ENCODE data around the gene SMPD3. TPM values are rescaled to one million over a fixed set of nuclear protein-coding genes. Genes with fewer than 3 reads are reported as not detected.

The SMPD3 gene
- total and polyA plus RNA-seq, 4 donors: 1.7 to 13.9 (median 5.0) TPM

DNA sequence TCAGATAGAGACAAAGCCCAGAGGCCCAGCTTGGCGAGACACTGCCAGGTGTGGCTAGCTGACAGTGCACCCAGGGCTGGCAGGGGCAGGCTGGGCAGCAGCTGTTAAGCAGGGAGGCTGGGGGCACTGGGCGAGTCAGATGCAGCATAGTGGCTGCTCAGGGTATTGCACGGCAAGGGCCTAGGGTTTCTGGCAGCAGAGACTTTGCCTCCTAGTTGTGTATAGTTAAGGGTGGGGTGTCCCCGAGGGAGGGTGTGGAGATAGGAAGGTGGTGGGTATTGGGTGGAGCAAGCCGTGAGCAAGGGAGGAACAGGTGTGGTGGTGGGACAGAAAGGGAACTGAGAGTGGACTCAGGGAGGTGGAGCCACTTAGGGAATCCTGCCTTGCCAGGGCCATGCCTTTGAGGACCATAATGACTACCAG, 66.0 kb downstream of the SMPD3 start:
- Histone ChIP-seq H3K4me1 (ENCODE audit: control insufficient read depth in 5 of 5, insufficient read depth in 5 of 5, low read length in 5 of 5) (peaks cover 0 to 4% (median 0%) of the 10 kb centered on the region in 5 donors), H3K4me3 (no peak overlapping the region), H3K27me3 (ENCODE audit: control insufficient read depth in 3 of 3, insufficient read depth in 3 of 3, low read length in 2 of 3) (no peaks in the 10 kb centered on the region), H3K36me3 (ENCODE audit: control insufficient read depth in 4 of 4, insufficient read depth in 4 of 4, low read length in 4 of 4) (no peaks in the 10 kb centered on the region), H3K9ac (ENCODE audit: insufficient read depth in 1 of 2, low read length in 2 of 2) (no peak overlapping the region), H3K27ac (ENCODE audit: low read depth in 1 of 2, low read length in 1 of 2) (no peak overlapping the region), H3K9me3 (ENCODE audit: control insufficient read depth in 4 of 4, insufficient read depth in 3 of 4, low read length in 3 of 4) (no peaks in the 10 kb centered on the region)
- DNase-seq (no peak), ATAC-seq (ENCODE audit: insufficient read depth, low FRiP score) (no peak)
- WGBS, 2 donors: 74 to 82% methylated on average over 5 of the region's 5 CpGs
- TF ChIP-seq, protein P1, sequence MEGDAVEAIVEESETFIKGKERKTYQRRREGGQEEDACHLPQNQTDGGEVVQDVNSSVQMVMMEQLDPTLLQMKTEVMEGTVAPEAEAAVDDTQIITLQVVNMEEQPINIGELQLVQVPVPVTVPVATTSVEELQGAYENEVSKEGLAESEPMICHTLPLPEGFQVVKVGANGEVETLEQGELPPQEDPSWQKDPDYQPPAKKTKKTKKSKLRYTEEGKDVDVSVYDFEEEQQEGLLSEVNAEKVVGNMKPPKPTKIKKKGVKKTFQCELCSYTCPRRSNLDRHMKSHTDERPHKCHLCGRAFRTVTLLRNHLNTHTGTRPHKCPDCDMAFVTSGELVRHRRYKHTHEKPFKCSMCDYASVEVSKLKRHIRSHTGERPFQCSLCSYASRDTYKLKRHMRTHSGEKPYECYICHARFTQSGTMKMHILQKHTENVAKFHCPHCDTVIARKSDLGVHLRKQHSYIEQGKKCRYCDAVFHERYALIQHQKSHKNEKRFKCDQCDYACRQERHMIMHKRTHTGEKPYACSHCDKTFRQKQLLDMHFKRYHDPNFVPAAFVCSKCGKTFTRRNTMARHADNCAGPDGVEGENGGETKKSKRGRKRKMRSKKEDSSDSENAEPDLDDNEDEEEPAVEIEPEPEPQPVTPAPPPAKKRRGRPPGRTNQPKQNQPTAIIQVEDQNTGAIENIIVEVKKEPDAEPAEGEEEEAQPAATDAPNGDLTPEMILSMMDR (IDR thresholded peaks at IDR 0.05; ENCODE audit: control extremely low read depth, extremely low read depth): no peak

DNA sequence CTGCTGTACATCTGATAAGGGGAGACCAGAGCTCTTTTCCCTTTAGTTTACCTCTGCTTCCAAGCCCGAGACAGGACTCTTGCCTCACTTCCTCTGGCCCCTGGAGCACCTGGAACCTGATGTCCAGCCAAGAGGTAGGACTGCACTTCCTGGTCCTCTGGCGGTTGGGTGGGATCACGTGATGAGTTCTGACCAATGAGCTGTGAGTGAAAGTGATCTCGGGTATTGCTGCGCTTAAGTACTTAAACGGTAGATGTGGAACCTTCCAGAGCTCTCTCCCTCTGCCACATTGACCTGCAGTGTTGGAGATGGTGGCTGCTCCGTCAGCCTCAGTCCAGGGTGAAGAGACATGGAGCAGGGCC, 67.0 kb downstream of the SMPD3 start:
- Histone ChIP-seq H3K27me3 (ENCODE audit: control insufficient read depth in 3 of 3, insufficient read depth in 3 of 3, low read length in 2 of 3) (no peaks in the 10 kb centered on the region), H3K9me3 (ENCODE audit: control insufficient read depth in 4 of 4, insufficient read depth in 3 of 4, low read length in 3 of 4) (no peaks in the 10 kb centered on the region), H3K36me3 (ENCODE audit: control insufficient read depth in 4 of 4, insufficient read depth in 4 of 4, low read length in 4 of 4) (no peaks in the 10 kb centered on the region), H3K4me3 (no peak overlapping the region), H3K9ac (ENCODE audit: insufficient read depth in 1 of 2, low read length in 2 of 2) (no peak overlapping the region), H3K4me1 (ENCODE audit: control insufficient read depth in 5 of 5, insufficient read depth in 5 of 5, low read length in 5 of 5) (peaks cover 0 to 4% (median 0%) of the 10 kb centered on the region in 5 donors), H3K27ac (ENCODE audit: low read depth in 1 of 2, low read length in 1 of 2) (no peak overlapping the region)
- TF ChIP-seq, protein P1 (IDR thresholded peaks at IDR 0.05; ENCODE audit: control extremely low read depth, extremely low read depth): no peak
- ATAC-seq (ENCODE audit: insufficient read depth, low FRiP score) (no peak), DNase-seq (no peak)
- 85 to 86% methylated on average over 7 of the region's 7 CpGs for WGBS, 2 donors

DNA sequence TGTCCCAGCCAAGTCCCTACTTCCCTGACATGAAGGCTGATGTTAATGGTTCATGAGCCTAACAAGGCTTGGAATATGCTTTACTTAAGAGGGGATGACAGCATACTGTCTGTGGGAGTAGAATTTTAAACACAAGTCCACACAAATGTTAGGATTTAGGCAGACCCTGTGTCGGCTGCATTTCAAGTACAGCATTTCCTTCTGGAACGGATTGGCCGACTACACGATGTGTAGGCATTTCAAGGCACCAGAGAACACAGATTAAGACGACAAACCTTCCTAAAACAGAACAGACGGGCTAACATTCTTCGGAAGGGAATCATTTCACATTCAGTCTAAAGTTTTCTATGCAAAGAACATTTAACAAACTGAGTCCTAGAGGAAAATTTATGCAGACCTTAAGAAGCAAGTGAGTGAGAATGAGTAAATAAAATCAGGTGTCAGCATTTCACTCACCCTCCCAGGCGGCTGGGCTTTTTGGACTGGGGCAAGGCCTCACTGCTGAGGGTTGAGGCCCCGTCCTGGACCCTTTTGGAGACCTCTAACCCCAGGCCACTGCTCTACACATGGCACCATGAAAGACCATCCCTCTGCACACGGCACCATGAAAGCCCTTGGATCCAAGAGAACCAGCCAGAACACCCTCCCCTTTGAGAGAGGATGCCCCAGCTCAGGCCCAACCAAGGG, 67.5 kb downstream of the SMPD3 start:
- H3K27me3 ChIP-seq (ENCODE audit: control insufficient read depth in 3 of 3, insufficient read depth in 3 of 3, low read length in 2 of 3): no peaks in the 10 kb centered on the region
- no peak overlapping the region for H3K4me3 ChIP-seq
- TF ChIP-seq, protein P1 (IDR thresholded peaks at IDR 0.05; ENCODE audit: control extremely low read depth, extremely low read depth): no peak
- H3K9ac ChIP-seq (ENCODE audit: insufficient read depth in 1 of 2, low read length in 2 of 2): no peak overlapping the region
- DNase-seq (no peak), ATAC-seq (ENCODE audit: insufficient read depth, low FRiP score) (no peak)
- H3K27ac ChIP-seq (ENCODE audit: low read depth in 1 of 2, low read length in 1 of 2): no peak overlapping the region
- no peaks in the 10 kb centered on the region for H3K9me3 ChIP-seq (ENCODE audit: control insufficient read depth in 4 of 4, insufficient read depth in 3 of 4, low read length in 3 of 4)
- no peaks in the 10 kb centered on the region for H3K36me3 ChIP-seq (ENCODE audit: control insufficient read depth in 4 of 4, insufficient read depth in 4 of 4, low read length in 4 of 4)
- peaks cover 0 to 4% (median 0%) of the 10 kb centered on the region in 5 donors for H3K4me1 ChIP-seq (ENCODE audit: control insufficient read depth in 5 of 5, insufficient read depth in 5 of 5, low read length in 5 of 5)
- 92 to 94% methylated on average over 10 of the region's 10 CpGs for WGBS, 2 donors

DNA sequence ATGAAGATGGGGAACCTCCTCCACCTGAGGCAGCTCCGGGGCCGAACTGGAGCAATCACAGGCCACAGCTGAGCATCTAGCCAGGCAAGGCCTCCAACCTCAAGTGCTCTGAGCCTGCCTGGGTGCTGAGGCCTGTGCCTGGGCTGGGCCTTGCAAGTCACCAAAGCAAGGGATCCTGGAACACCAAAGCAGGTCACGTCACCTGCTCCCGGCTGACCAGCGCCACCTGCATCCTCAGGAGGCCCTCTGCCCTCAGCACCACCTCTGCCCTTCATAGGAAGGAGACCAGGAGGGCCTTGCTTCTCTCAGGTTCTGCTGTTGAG, 68.0 kb downstream of the SMPD3 start:
- WGBS, 2 donors: 92 to 96% methylated on average over 5 of the region's 5 CpGs
- Histone ChIP-seq H3K27me3 (ENCODE audit: control insufficient read depth in 3 of 3, insufficient read depth in 3 of 3, low read length in 2 of 3) (no peaks in the 10 kb centered on the region), H3K27ac (ENCODE audit: low read depth in 1 of 2, low read length in 1 of 2) (no peak overlapping the region), H3K9me3 (ENCODE audit: control insufficient read depth in 4 of 4, insufficient read depth in 3 of 4, low read length in 3 of 4) (no peaks in the 10 kb centered on the region), H3K9ac (ENCODE audit: insufficient read depth in 1 of 2, low read length in 2 of 2) (no peak overlapping the region), H3K4me3 (no peak overlapping the region), H3K36me3 (ENCODE audit: control insufficient read depth in 4 of 4, insufficient read depth in 4 of 4, low read length in 4 of 4) (no peaks in the 10 kb centered on the region), H3K4me1 (ENCODE audit: control insufficient read depth in 5 of 5, insufficient read depth in 5 of 5, low read length in 5 of 5) (peaks cover 0 to 4% (median 0%) of the 10 kb centered on the region in 5 donors)
- DNase-seq (no peak), ATAC-seq (ENCODE audit: insufficient read depth, low FRiP score) (no peak)
- TF ChIP-seq, protein P1 (IDR thresholded peaks at IDR 0.05; ENCODE audit: control extremely low read depth, extremely low read depth): no peak

All from lung (tissue), 12 donors.